GM21390 (cell line): ENCODE measurements around the gene MED28.
"Not testable (repeated sequence)": the region's sequence is repeated elsewhere in the genome, so short reads cannot be mapped to it uniquely, and the experiment has no call there.

ENCODE experiments used
- ATAC-seq: cut with Tn5 transposase; IDR thresholded peaks from one replicate; pipeline ENCODE4 v1.9.1; 2021; ENCODE audit not compliant: unreplicated experiment

The MED28 gene

GRCh38 chr4:17616283-17616682 lies 1.8 kb downstream of the MED28 start:
- no peak for ATAC-seq

- no peak for ATAC-seq
Measured at GRCh38 chr4:17618926-17619325, 4.5 kb downstream of the MED28 start.

- ATAC-seq, result no peak
Measured at GRCh38 chr4:17619416-17620105, 5.1 kb downstream of the MED28 start.

GRCh38 chr4:17623451-17624001 lies 9.1 kb downstream of the MED28 start:
- ATAC-seq, result no peak

GRCh38 chr4:17624821-17625220 lies 10.4 kb downstream of the MED28 start:
- no peak for ATAC-seq

- ATAC-seq, result no peak
Measured at GRCh38 chr4:17630228-17630627, 15.8 kb downstream of the MED28 start.

GRCh38 chr4:17633600-17633999 lies 19.2 kb downstream of the MED28 start:
- no peak for ATAC-seq

- ATAC-seq, result no peak
Measured at GRCh38 chr4:17635056-17635455, 20.6 kb downstream of the MED28 start.

- ATAC-seq, result peak; percentile 8
Measured at GRCh38 chr4:17636341-17636695, 21.9 kb downstream of the MED28 start.

- peak; percentile 90 for ATAC-seq
Measured at GRCh38 chr4:17636696-17637622, 22.5 kb downstream of the MED28 start.

GRCh38 chr4:17639136-17639535 lies 24.7 kb downstream of the MED28 start:
- ATAC-seq, result no peak

- ATAC-seq, result no peak
Measured at GRCh38 chr4:17642398-17642783, 27.9 kb downstream of the MED28 start.

GRCh38 chr4:17646693-17647092 lies 32.3 kb downstream of the MED28 start:
- no peak for ATAC-seq

GRCh38 chr4:17647176-17647806 lies 32.9 kb downstream of the MED28 start:
- no peak for ATAC-seq

- no peak for ATAC-seq
Measured at GRCh38 chr4:17647927-17648326, 33.5 kb downstream of the MED28 start.

- ATAC-seq, result no peak
Measured at GRCh38 chr4:17650406-17650805, 36.0 kb downstream of the MED28 start.

- ATAC-seq, result no peak
Measured at GRCh38 chr4:17654701-17655100, 40.3 kb downstream of the MED28 start.

- ATAC-seq, result no peak
Measured at GRCh38 chr4:17657090-17657489, 42.6 kb downstream of the MED28 start.

GRCh38 chr4:17657849-17658248 lies 43.4 kb downstream of the MED28 start:
- no peak for ATAC-seq

GRCh38 chr4:17659196-17659595 lies 44.8 kb downstream of the MED28 start:
- not testable (repeated sequence) for ATAC-seq

- ATAC-seq, result no peak
Measured at GRCh38 chr4:17662694-17663093, 48.3 kb downstream of the MED28 start.

- ATAC-seq, result peak; percentile 94
Measured at GRCh38 chr4:17664755-17665154, 50.3 kb downstream of the MED28 start.
